ENCODE data around the gene PNLIPRP2.
A peak's percentile ranks its signal among the peaks of the same experiment; 100 is the strongest.

The PNLIPRP2 gene

DNA sequence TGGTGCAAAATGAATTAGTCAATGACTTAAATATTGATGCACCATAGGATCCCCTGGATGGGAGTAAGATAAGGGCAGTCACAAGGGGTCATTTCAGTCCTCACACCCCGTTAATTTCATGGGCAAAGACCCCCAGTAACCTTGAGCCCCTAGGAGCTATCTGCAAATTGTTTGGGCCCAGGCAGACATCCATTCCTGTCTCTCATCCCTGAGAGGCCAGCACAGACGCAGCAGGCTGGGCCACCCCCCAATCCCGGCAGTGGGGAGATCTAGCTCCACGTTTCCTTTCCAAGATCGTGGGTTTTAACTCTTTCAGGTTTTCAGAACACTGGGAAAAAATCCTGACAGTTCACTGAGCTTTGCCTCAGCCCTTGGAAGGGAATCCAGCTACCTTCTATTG, 40.1 kb downstream of the PNLIPRP2 start:
- Mint-ChIP-seq H3K9me3 (no peaks in the 10 kb centered on the region), H3K27ac (no peak overlapping the region), H3K4me1 (no peaks in the 10 kb centered on the region), H3K4me3 (no peak overlapping the region), H3K36me3 (no peaks in the 10 kb centered on the region)
- no peak for DNase-seq (ENCODE audit: low spot score in 2 of 2)
- ATAC-seq, result no peak

DNA sequence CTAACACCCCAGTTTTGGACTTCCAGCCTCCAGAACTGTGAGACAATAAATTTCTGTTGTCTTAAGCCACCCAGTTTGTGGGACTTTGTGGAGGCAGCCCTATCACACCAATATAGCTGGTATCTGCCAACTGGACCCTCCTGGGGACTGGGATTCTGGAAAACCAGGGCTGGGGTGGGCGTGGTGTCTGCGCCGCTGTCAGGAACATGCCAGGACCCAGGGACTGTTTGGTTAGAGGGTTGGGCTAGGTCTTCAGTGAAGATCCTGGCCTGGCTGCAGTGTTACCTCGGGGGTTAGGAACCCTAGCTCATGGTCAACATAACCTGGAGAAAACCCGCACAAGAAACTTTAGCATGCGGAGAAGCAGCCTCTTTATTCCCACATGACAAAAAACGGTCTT, 42.6 kb downstream of the PNLIPRP2 start:
- H3K27ac Mint-ChIP-seq, result no peak overlapping the region
- no peaks in the 10 kb centered on the region for H3K9me3 Mint-ChIP-seq
- H3K4me3 Mint-ChIP-seq, result no peak overlapping the region
- DNase-seq (ENCODE audit: low spot score in 2 of 2) (no peak), ATAC-seq (no peak)
- H3K4me1 Mint-ChIP-seq, result no peaks in the 10 kb centered on the region
- no peaks in the 10 kb centered on the region for H3K36me3 Mint-ChIP-seq

DNA sequence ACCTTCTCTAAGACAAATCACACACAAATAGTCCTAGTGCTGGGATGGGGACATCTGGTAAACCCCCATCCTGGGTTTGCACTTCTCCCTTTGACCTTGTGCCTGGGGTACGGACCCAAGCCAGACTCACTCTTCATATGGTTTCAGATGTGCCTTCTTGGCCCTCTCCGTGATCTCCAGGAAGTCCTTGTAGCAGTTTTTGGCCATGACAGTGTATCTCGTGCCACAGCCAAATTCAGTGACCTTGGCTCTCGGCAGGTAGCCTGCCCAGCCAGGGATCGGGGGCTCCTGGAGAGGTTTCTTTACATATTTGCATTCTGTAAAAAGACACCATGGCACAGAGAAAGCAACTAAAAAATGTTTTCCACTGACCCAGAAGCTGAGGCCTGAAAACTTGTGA, 43.9 kb downstream of the PNLIPRP2 start:
- no peak overlapping the region for H3K27ac Mint-ChIP-seq
- H3K36me3 Mint-ChIP-seq, result no peaks in the 10 kb centered on the region
- no peaks in the 10 kb centered on the region for H3K4me1 Mint-ChIP-seq
- H3K9me3 Mint-ChIP-seq, result no peaks in the 10 kb centered on the region
- no peak overlapping the region for H3K4me3 Mint-ChIP-seq
- no peak for DNase-seq (ENCODE audit: low spot score in 2 of 2)
- no peak for ATAC-seq

DNA sequence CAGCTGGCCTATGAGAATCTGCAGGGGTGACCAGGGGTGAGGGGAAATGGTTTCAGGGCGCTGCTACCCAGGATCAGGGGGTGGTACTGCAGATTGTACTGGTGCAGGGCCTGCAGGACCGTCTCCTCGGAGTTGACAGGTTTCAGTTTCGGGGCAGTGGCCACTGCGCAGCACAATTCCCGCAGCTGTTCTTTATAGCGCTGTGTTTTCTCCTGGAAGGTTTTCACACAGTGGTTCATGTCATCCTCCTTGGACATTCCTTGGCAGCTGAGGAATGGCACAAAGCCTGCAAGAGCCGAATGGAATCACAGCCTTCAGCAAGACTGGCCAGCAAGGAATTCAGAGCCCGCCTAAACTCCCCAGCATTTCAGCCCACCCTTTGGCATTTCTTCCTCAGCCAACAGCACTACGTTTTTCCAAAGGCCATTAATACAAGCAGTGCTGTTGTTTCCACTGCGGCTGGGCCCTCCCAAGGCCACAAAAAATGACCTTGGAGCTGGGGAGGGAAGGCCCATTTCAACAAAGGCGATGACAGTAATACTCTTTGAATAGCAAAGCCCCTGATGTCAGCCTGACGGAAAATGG, 44.9 kb downstream of the PNLIPRP2 start:
- Mint-ChIP-seq H3K36me3 (no peaks in the 10 kb centered on the region), H3K4me1 (no peaks in the 10 kb centered on the region), H3K9me3 (no peaks in the 10 kb centered on the region), H3K4me3 (no peak overlapping the region), H3K27ac (no peak overlapping the region)
- DNase-seq (ENCODE audit: low spot score in 2 of 2) (no peak), ATAC-seq (no peak)

DNA sequence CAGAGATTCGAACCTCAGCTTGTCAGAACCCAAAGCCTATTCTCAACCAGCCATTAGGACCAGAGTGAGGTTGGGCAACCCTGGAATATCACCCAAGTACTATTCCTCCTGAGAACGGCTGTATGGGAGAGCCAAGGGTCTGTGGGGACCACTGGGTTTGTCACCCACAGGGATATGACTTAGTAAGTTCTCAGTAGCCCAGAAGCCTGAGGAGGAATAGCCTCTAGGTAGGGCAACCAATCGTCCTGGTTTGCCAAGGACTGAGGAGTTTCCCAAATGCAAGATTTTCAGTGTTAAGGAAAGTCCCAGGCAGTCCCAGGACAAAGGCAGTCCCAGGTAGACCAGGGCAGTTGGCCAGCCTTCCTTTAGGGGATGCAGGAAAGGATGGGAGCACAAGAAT, 46.7 kb downstream of the PNLIPRP2 start:
- Mint-ChIP-seq H3K4me1 (no peaks in the 10 kb centered on the region), H3K36me3 (no peaks in the 10 kb centered on the region), H3K4me3 (no peak overlapping the region), H3K9me3 (no peaks in the 10 kb centered on the region), H3K27ac (no peak overlapping the region)
- ATAC-seq (no peak), DNase-seq (ENCODE audit: low spot score in 2 of 2) (no peak)

DNA sequence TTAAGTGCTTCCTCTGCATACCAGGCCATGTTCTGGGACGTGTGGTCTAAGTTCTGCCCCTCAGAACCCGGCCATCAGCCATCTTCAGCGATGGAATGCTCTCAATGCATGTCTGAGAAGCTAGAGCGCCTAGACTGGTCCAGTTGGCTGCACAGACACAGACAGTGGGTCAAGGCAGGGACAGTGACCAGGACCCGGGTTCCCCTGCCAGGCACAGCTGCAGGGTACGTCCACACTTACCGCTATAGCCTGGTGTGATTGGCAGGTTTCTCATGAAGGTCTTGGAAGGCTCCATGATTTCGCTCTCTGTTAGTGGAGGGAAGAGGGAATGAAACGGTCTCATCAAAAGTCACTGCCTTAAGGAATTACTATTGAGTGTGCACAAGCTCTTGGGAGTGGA, 47.3 kb downstream of the PNLIPRP2 start:
- no peaks in the 10 kb centered on the region for H3K4me1 Mint-ChIP-seq
- ATAC-seq (no peak), DNase-seq (ENCODE audit: low spot score in 2 of 2) (no peak)
- H3K9me3 Mint-ChIP-seq, result no peaks in the 10 kb centered on the region
- no peak overlapping the region for H3K27ac Mint-ChIP-seq
- H3K36me3 Mint-ChIP-seq, result no peaks in the 10 kb centered on the region
- H3K4me3 Mint-ChIP-seq, result no peak overlapping the region

DNA sequence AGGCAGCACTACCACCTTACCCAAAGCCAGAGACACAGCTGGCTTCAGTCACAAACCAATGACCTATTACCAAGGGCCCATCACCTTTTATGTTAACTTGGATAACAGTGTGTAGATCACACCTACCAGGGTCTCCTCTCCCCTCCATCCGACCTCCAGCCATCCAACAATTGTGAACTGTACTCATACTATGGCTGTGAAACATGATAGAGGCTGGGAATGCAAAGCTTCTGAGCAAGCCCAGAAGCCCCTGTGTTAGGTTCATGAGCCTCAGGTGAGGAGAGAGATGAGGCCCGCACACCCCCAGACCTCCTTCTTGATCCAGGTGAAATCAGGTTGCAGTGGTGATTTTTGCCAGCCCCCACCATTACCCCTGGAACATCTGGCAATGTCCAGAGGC, 47.7 kb downstream of the PNLIPRP2 start:
- no peak overlapping the region for H3K27ac Mint-ChIP-seq
- no peaks in the 10 kb centered on the region for H3K36me3 Mint-ChIP-seq
- ATAC-seq, result no peak
- no peak for DNase-seq (ENCODE audit: low spot score in 2 of 2)
- H3K9me3 Mint-ChIP-seq, result no peaks in the 10 kb centered on the region
- no peak overlapping the region for H3K4me3 Mint-ChIP-seq
- no peaks in the 10 kb centered on the region for H3K4me1 Mint-ChIP-seq

DNA sequence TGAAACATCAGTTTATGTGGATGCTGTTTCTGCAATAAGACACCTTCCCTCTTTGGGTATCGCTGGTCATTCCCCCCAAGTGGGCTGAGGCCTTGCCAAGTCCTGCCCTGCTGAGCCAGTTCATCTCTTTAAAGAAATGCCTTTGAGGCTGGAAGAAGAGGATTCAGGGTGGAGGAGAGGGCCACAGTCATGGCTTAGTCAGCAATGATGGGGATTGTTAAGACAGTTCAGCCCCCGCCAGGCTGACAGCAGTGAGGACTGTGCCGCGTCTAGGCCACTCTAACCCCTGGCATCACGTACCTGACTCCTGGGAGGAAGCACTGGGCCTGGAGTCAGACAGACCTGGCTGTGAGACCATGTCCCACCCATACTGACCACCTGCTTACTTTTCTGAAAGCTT, 48.3 kb downstream of the PNLIPRP2 start:
- Mint-ChIP-seq H3K9me3 (no peaks in the 10 kb centered on the region), H3K27ac (no peak overlapping the region), H3K4me3 (no peak overlapping the region), H3K36me3 (no peaks in the 10 kb centered on the region), H3K4me1 (no peaks in the 10 kb centered on the region)
- ATAC-seq, result no peak
- DNase-seq (ENCODE audit: low spot score in 2 of 2), result no peak

DNA sequence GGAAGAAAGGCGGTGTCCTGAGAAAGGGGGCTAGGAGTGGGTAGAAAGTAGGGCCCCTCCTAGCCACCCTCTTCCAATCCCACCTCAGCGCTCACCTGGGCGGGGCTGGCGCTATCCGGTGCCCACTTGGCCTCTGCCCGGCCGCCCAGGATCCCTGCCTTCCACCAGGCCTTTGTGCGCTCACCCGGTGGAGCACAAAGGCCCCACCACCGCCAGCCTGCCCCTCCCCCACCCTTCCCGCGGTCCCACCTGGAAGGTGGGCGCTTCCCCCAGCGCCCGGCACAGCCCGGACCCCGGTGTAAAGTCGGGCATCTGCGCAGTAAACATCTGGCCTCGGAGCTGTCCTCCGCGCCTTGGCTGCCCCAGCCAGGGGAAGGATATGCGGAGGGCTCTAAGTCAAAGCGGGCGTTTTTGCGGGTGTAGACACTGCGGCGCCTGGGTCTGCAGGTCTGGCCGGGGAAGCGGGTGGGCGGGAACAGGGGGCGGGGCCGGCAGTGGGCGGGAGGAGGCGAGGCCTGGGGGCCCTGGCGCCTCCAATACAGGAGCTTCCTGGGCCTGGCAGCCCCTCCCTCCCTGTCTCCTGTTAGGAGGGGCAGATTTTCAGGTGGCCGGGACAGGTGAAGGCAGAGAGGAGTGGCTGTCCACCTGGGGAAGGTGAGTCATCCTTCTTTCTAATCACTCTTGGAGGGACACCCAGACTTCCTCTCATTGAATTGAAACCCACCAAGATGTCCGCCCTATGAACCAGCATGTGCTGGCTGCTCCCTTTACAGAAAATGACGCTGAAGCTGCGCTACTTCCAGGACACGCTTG, 49.3 kb downstream of the PNLIPRP2 start:
- Mint-ChIP-seq H3K9me3 (no peaks in the 10 kb centered on the region), H3K4me3 (no peak overlapping the region), H3K27ac (no peak overlapping the region), H3K36me3 (no peaks in the 10 kb centered on the region), H3K4me1 (no peaks in the 10 kb centered on the region)
- DNase-seq (ENCODE audit: low spot score in 2 of 2) (no peak), ATAC-seq (no peak)

DNA sequence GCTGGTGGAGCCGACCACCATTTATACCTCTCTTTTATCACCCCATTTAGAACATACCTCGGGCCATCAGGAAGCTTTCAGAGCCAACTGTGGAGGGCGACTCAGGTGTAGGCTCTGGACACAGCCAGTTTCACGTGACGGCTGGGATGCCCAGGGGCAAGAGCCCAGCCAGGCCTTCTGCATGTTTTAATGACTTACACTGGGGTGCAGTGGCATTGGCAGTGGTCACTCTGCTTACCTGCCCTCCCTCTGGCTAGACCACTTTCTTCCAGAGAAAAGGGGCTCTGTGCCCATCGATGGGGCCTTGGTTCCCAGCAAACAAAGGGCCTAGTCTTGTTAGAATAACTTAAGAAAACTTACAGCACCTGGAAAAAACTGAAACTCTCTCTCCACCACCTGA, 50.0 kb downstream of the PNLIPRP2 start:
- ATAC-seq (no peak), DNase-seq (ENCODE audit: low spot score in 2 of 2) (no peak)
- no peaks in the 10 kb centered on the region for H3K36me3 Mint-ChIP-seq
- no peaks in the 10 kb centered on the region for H3K4me1 Mint-ChIP-seq
- H3K27ac Mint-ChIP-seq, result no peak overlapping the region
- no peaks in the 10 kb centered on the region for H3K9me3 Mint-ChIP-seq
- no peak overlapping the region for H3K4me3 Mint-ChIP-seq

DNA sequence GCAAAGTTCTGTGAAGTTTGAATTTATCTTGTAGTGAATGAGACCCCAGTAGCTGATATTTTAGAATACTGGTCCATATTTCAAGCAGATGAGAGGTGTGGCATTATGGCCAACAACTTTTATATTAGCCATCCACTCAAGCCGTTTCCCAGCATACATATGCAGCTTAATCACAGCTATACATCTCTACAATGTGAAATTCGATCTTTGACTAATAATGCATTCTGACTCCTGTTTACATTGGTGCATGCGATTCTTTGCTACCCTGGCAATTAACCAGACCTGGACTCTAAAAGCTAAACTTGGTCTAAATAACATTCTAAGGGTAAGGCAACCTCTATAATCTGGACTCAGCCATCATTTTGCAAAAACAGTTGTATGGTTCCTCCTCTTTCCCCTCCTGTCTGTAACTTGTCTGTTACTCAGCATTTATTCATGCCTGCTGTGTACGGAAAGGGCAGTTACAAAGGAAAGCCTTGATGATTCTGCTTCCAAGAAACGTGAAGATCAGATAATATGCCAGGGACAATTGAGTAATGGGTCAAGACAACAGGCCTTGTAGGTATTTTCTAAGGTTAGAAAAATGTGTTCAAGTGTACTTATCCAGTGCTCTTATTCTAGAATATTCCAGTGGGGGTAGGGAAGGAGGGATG, 50.6 kb downstream of the PNLIPRP2 start:
- no peak overlapping the region for H3K27ac Mint-ChIP-seq
- DNase-seq (ENCODE audit: low spot score in 2 of 2), result no peak
- H3K9me3 Mint-ChIP-seq, result no peaks in the 10 kb centered on the region
- no peaks in the 10 kb centered on the region for H3K4me1 Mint-ChIP-seq
- ATAC-seq, result no peak
- H3K4me3 Mint-ChIP-seq, result no peak overlapping the region
- H3K36me3 Mint-ChIP-seq, result no peaks in the 10 kb centered on the region

DNA sequence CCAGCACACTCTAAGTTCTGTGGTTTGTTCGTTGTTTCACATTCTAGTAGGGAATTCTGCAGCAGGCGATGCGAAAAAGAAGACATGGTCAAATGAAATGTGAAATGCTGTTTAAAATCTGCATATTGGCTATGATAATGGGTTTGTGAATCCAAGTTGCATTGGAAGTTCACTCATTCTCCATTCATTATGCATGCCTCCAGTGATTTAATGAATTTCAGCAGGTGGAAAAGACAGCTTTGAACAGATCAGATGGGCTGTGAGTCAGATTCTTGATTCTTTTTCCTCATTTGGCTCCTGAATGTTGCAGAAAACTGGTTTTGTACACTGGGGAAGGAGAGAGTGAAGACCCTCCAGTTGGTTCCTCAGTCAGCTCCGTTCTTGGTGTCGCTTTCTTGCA, 52.1 kb downstream of the PNLIPRP2 start:
- Mint-ChIP-seq H3K4me3 (no peak overlapping the region), H3K27ac (no peak overlapping the region), H3K9me3 (no peaks in the 10 kb centered on the region), H3K36me3 (no peaks in the 10 kb centered on the region), H3K4me1 (no peaks in the 10 kb centered on the region)
- ATAC-seq (no peak), DNase-seq (ENCODE audit: low spot score in 2 of 2) (no peak)

DNA sequence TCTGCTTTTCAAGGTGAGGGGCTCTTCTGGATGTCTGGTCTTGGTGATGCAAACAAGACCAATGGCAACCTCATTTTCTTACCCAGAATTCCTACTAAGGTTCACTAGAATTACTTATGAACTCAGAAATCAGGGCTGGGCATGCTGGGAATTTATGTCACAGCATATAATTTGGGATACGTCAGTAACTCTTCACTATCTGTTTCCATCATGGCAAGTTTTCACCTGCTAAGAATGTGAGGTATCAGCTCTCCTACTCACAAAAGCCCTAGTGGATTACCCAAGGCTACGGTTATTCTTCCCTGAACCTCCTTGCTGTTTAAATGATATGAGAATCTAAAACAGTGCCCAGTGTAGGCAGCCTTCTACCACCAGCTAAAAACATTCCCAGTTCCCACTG, 53.1 kb downstream of the PNLIPRP2 start:
- Mint-ChIP-seq H3K9me3 (no peaks in the 10 kb centered on the region), H3K4me1 (no peaks in the 10 kb centered on the region), H3K4me3 (no peak overlapping the region), H3K27ac (no peak overlapping the region), H3K36me3 (no peaks in the 10 kb centered on the region)
- DNase-seq (ENCODE audit: low spot score in 2 of 2) (no peak), ATAC-seq (no peak)

DNA sequence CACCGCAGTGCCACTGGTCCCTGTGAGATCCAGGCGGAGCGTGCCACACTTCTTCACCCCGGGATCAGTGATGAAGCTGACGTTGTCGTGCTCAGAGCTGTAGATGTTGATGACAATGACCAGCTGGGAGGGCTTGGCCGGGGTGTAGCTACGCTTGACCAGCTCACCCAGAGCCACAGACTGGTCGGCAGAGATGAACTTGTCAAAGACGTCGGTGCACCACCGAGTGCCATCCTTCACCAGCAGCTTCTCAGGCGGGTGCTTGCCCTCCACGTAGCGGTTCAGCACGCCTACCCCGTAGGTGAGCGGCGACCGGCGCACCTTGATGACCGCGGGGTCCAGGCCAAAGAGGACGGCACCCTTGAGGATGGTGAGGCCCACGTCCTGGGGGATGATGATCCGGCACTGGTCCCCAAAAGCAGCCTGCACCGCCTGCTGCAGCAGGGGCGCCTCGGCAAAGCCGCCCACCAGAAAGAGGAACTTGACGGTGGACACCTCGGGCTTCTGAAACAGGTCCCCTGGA, 54.2 kb downstream of the PNLIPRP2 start:
- H3K9me3 Mint-ChIP-seq, result no peaks in the 10 kb centered on the region
- no peaks in the 10 kb centered on the region for H3K4me1 Mint-ChIP-seq

DNA sequence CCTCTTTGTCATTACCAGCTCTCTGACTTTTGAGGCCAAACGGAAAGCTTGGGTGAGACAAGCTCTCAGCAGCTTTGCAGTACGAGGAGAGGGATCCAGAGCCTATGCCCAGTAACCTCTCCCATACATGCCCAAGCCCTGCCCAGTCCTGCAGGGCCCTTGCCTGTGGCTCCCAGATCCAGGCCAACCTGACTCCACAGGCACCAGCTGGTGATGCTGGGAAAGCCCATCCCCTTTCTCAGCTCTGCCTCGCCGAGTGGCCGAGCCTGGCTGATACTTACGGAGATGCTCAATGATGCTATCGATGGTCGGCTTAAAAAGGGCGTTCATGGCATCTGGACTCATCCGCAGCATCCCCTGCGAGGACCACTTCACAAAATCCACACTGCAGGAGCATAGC, 55.4 kb downstream of the PNLIPRP2 start:
- no peaks in the 10 kb centered on the region for H3K4me1 Mint-ChIP-seq
- H3K36me3 Mint-ChIP-seq, result no peaks in the 10 kb centered on the region
- ATAC-seq (no peak), DNase-seq (ENCODE audit: low spot score in 2 of 2) (no peak)
- no peak overlapping the region for H3K4me3 Mint-ChIP-seq
- H3K27ac Mint-ChIP-seq, result no peak overlapping the region
- H3K9me3 Mint-ChIP-seq, result no peaks in the 10 kb centered on the region

More for the DNA sequence above, 54.2 kb downstream of the PNLIPRP2 start:
- ATAC-seq (peak; percentile 27), DNase-seq (ENCODE audit: low spot score in 2 of 2) (no peak)
- H3K4me3 Mint-ChIP-seq, result no peak overlapping the region
- H3K27ac Mint-ChIP-seq, result no peak overlapping the region
- no peaks in the 10 kb centered on the region for H3K36me3 Mint-ChIP-seq

DNA sequence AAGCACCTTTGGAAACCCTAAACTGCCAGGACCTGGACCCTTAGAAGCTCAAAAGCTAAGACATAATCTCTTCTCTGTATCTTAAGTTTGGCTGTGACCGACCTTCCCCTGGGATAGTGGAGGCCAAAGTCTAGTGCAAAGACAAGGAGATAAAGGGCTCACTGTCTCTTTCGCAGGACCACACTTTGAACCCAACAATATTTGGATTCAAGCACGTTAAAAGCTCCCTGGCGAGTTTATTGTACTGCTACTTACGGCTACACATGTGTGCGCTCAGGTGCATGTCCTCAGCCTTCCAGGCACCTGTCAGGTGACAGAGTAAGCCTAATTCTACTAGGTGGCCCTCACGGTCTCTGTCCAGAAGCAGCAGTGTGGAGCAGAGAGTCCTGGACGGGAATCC, 55.9 kb downstream of the PNLIPRP2 start:
- H3K9me3 Mint-ChIP-seq, result no peaks in the 10 kb centered on the region
- no peaks in the 10 kb centered on the region for H3K4me1 Mint-ChIP-seq
- ATAC-seq (no peak), DNase-seq (ENCODE audit: low spot score in 2 of 2) (no peak)
- H3K36me3 Mint-ChIP-seq, result no peaks in the 10 kb centered on the region
- no peak overlapping the region for H3K4me3 Mint-ChIP-seq
- H3K27ac Mint-ChIP-seq, result no peak overlapping the region
